ENCODE results near the gene G3BP1.
"Not testable (repeated sequence)": the region's sequence is repeated elsewhere in the genome, so short reads cannot be mapped to it uniquely, and the experiment has no call there.

G3BP1 gene

DNA sequence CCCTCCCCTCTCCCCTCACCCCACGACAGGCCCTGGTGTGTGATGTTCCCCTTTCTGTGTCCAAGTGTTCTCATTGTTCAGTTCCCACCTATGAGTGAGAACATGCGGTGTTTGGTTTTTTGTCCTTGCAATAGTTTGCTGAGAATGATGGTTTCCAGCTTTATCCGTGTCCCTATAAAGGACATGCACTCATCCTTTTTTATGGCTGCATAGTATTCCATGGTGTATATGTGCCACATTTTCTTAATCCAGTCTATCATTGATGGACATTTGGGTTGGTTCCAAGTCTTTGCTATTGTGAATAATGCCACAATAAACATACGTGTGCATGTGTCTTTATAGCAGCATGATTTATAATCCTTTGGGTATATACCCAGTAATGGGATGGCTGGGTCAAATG lies 89.1 kb downstream of the G3BP1 start:
- DNase-seq: not testable (repeated sequence)
